K562 (cell line): ENCODE results near the gene PRR15L. TPM values are rescaled to one million over a fixed set of nuclear protein-coding genes. Genes with fewer than 3 reads are reported as not detected.

ENCODE experiments used
- ATAC-seq: fragments of 200-7000 bp; cut with Tn5 transposase; 3 replicates; pipeline ENCODE4 v1.9.1; 2020; ENCODE audit warnings: moderate library complexity
- BruUV-seq: library from RNA; stranded (reverse); fragments of 400-500 nt; replicated peaks from 2 replicates; lab custom pipeline; 2021; lab: Mats Ljungman, UMichigan
- CTCF ChIA-PET: fragments of 300-600 bp; formaldehyde crosslinking; extraction: SDS; loops from one replicate; lab custom pipeline; 2021; ENCODE audit warnings: low intra/inter-chr PET ratio; lab: Yijun Ruan, JAX
- POLR2A ChIA-PET: fragments of 300-600, 350-650 bp; sonication (Branson Sonifier 250); formaldehyde crosslinking; extraction: SDS; loops from one replicate; lab custom pipeline; 2021; ENCODE audit warnings: antibody characterized with exemption, inconsistent platforms; lab: Yijun Ruan, JAX
- DNase-seq, 4 experiments: peaks; one replicate each; pipeline versions ENCODE4 v3.0.0 to v3.0.0-alpha.2; 2011 to 2018; ENCODE audit warnings: low spot score in 3 of 4, mixed read lengths in 3 of 4; ENCODE audit errors: extremely low read depth in 1 of 4
- FAIRE-seq: peaks from 2 replicates; lab custom pipeline; 2011; peaks lifted over from hg19 to GRCh38; lab: Jason Lieb, UNC
- H2AFZ ChIP-seq: 2 replicates; pipeline ENCODE4 v1.6.0; 2011; ENCODE audit warnings: low read depth, low read length, control low read depth, inconsistent platforms
- H3K27ac ChIP-seq: fragments of 200-600 bp; 3 replicates; pipeline ENCODE4 v1.8.0; 2011; ENCODE audit warnings: low read depth, mild to moderate bottlenecking, control low read depth, inconsistent platforms, low read length, moderate library complexity, mixed read lengths; ENCODE audit errors: extremely low read depth
- H3K27me3 ChIP-seq, 2 experiments: fragments of 300-600 bp in 1 of 2; 2 replicates in 1 of 2; 3 replicates in 1 of 2; pipeline versions ENCODE4 v1.6.0 to v1.8.0; 2011; ENCODE audit warnings: inconsistent platforms in 2 of 2, low read length in 2 of 2, mild to moderate bottlenecking in 1 of 2, mixed read lengths in 1 of 2, moderate library complexity in 1 of 2; ENCODE audit not compliant: control insufficient read depth in 2 of 2, insufficient read depth in 2 of 2
- H3K36me3 ChIP-seq: fragments of 300-600 bp; 3 replicates; pipeline ENCODE4 v1.8.0; 2011; ENCODE audit warnings: mild to moderate bottlenecking, low read length, inconsistent platforms; ENCODE audit not compliant: control insufficient read depth, insufficient read depth
- H3K4me1 ChIP-seq, 2 experiments: fragments of 200-600 bp in 1 of 2; replicated peaks in 1 of 2; 2 replicates in 1 of 2; 3 replicates in 1 of 2; pipeline versions ENCODE4 v1.5.1 to v1.8.0; 2011; ENCODE audit warnings: inconsistent platforms in 2 of 2, low read length in 2 of 2, mild to moderate bottlenecking in 1 of 2, mixed read lengths in 1 of 2, moderate library complexity in 1 of 2; ENCODE audit not compliant: control insufficient read depth in 2 of 2, insufficient read depth in 2 of 2
- H3K4me2 ChIP-seq: 2 replicates; pipeline ENCODE4 v1.6.1; 2011; ENCODE audit warnings: low read length, control low read depth, inconsistent platforms, mixed read lengths; ENCODE audit not compliant: insufficient read depth
- H3K4me3 ChIP-seq: fragments of 200-600 bp; sonication (generic), shearing (Covaris generic); 2 replicates; pipeline ENCODE4 v1.5.1; 2016; ENCODE audit warnings: control low read depth, inconsistent platforms
- H3K79me2 ChIP-seq: fragments of 200-600 bp; 3 replicates; pipeline ENCODE4 v1.8.0; 2011; ENCODE audit warnings: low read length, inconsistent platforms; ENCODE audit not compliant: control insufficient read depth, insufficient read depth
- H3K9ac ChIP-seq, 2 experiments: 2 replicates each; pipeline versions ENCODE4 v1.6.0 to v1.6.1; 2011; ENCODE audit warnings: low read depth in 2 of 2, low read length in 2 of 2, control low read depth in 1 of 2, inconsistent platforms in 1 of 2, mild to moderate bottlenecking in 1 of 2, mixed read lengths in 1 of 2; ENCODE audit not compliant: insufficient read depth in 1 of 2
- H3K9me1 ChIP-seq: one replicate; pipeline ENCODE4 v1.6.0; 2011; ENCODE audit warnings: inconsistent platforms, mild to moderate bottlenecking, low read length, moderate library complexity; ENCODE audit not compliant: control insufficient read depth, insufficient read depth
- H3K9me3 ChIP-seq: replicated peaks from 2 replicates; pipeline ENCODE4 v1.5.1; 2011; ENCODE audit warnings: low read depth, low read length, inconsistent platforms; ENCODE audit not compliant: control insufficient read depth, insufficient read depth
- H4K20me1 ChIP-seq: replicated peaks from 2 replicates; pipeline ENCODE4 v1.6.1; 2011; ENCODE audit warnings: low read length, inconsistent platforms, mixed read lengths; ENCODE audit not compliant: control insufficient read depth, insufficient read depth
- ATF7 ChIP-seq: fragments of 450-650 bp; IDR thresholded peaks from 2 replicates; pipeline ENCODE4 v1.7.1; 2014; ENCODE audit warnings: mild to moderate bottlenecking, moderate library complexity
- CBX8 ChIP-seq: fragments of 200-600 bp; sonication (generic); IDR thresholded peaks from 2 replicates; pipeline ENCODE4 v1.6.1; 2012; ENCODE audit warnings: borderline replicate concordance, mixed run types, low read depth, mild to moderate bottlenecking, moderate library complexity, mixed read lengths, low read length, control low read depth, inconsistent platforms; ENCODE audit not compliant: poor library complexity, severe bottlenecking; ENCODE audit errors: extremely low read depth
- CEBPG ChIP-seq, 3 experiments: fragments of 200-800 bp in 1 of 3; sonication (Bioruptor generic) in 1 of 3; sonication (generic) in 1 of 3; formaldehyde crosslinking in 1 of 3; IDR thresholded peaks in 2 of 3; conservative IDR thresholded peaks in 1 of 3; 2 replicates each; pipeline versions ENCODE4 v1.6.1 to v1.8.0; 2016 to 2022; ENCODE audit warnings: missing compliant biosample characterization in 2 of 3, missing genetic modification characterization in 2 of 3, mild to moderate bottlenecking in 1 of 3, missing genetic modification reagents in 1 of 3
- NFIC ChIP-seq: fragments of 450-650 bp; IDR thresholded peaks from 2 replicates; pipeline ENCODE4 v1.6.1; 2017; ENCODE audit warnings: mild to moderate bottlenecking, inconsistent platforms
- POLR2G ChIP-seq: fragments of 200-400 bp; formaldehyde crosslinking; IDR thresholded peaks from 2 replicates; pipeline ENCODE4 v1.6.1; 2017; ENCODE audit warnings: low read depth, mild to moderate bottlenecking, antibody characterized with exemption, low read length, moderate library complexity
- SPI1 ChIP-seq: IDR thresholded peaks from 2 replicates; pipeline ENCODE4 v1.6.1; 2011; ENCODE audit warnings: low read depth, low read length, control low read depth, borderline replicate concordance
- WGBS: fragments of 100-300 bp; shearing (Covaris generic); methylation state at CpG from one replicate; pipeline ENCODE4 v1.1.6; 2016; ENCODE audit warnings: low coverage, mixed read lengths; ENCODE audit not compliant: insufficient coverage; ENCODE audit errors: missing lambda C conversion rate; 5-methylcytosine and 5-hydroxymethylcytosine counted together
- in situ Hi-C: fragments of 300-500 bp; cut with MboI; formaldehyde crosslinking; loops from 4 replicates; pipeline ENCODE4 v1.15.0; 2018; ENCODE audit warnings: inconsistent platforms, mixed read lengths
- intact Hi-C: fragments of 100-400 bp; cut with micrococcal nuclease; formaldehyde crosslinking; loops from 2 replicates; pipeline ENCODE4 v1.14.2; 2022
- polyA plus RNA-seq, 8 experiments: library from polyadenylated mRNA; depleted of rRNA in 4 of 8; stranded (reverse) in 5 of 8; unstranded in 3 of 8; fragments of >200 nt; fragmentation: Nextera tagmentation in 2 of 8; fragmentation: Illumina TruSeq in 1 of 8; extraction: Ambion mirVana in 2 of 8; extraction: Trizol in 1 of 8; gene quantifications; 2 replicates each; pipeline versions ENCODE4 v1.2.1 to v1.2.3, GENCODE V29; 2011 to 2014; ENCODE audit warnings: inconsistent platforms in 1 of 8, missing spikeins in 1 of 8
- total RNA-seq, 7 experiments: library from RNA; depleted of rRNA in 6 of 7; stranded (reverse); fragments of >200 nt in 6 of 7; fragmentation: Illumina TruSeq in 2 of 7; extraction: Trizol in 2 of 7; gene quantifications; 2 replicates each; pipeline versions ENCODE4 v1.2.1 to v1.2.3, GENCODE V29; 2011 to 2021; ENCODE audit warnings: low replicate concordance in 1 of 7

The PRR15L gene
- total and polyA plus RNA-seq, 9 of the 15 experiments (the other 6 are each of a cell fraction or from before 2014, with no cell fraction given): 0.03 TPM; not detected in 8

GRCh38 chr17:47959825-47960655 is 2.4 kb upstream of the PRR15L start (continued):
- TF ChIP-seq CBX8: no peak

- no peak overlapping the region for H3K27ac ChIP-seq
- no peaks in the 10 kb centered on the region; a peak in 1 of 5 replicates for H3K27me3 ChIP-seq
- H2AFZ ChIP-seq: no peak overlapping the region
- peak overlapping the region in 1 of 2 experiments; percentile 86; a peak in 2 of 4 replicates for H3K9ac ChIP-seq
- in situ Hi-C loops: no loop called here
- no peak for FAIRE-seq
- no TSS peak for BruUV-seq
- TF ChIP-seq SPI1 (peak; percentile 50; the same call in 1 of the 2 replicates), POLR2G (0 out of 2 replicates have a peak, but pooled peaks have one; percentile 17), CEBPG (CRISPR knock-in tag; IDR thresholded peaks at IDR 0.05) (no peak), CEBPG (tag; conservative IDR thresholded peaks at IDR 0.05 in 1 of 2, IDR thresholded peaks at IDR 0.05 in 1 of 2) (no peak), ATF7 (no peak), NFIC (peak; percentile 19; the same call in 1 of the 2 replicates)
- TF ChIP-seq, all 486 proteins: peak for 3
- POLR2A ChIA-PET: interaction anchor here (0.6 to 2.2 kb wide), 9 partner anchors 11 to 859 kb away, joined by 3 to 8 read pairs (median 5); partner anchors contain the start of gene CDK5RAP3
- no peak for DNase-seq
- no peaks in the 10 kb centered on the region for H3K9me1 ChIP-seq
- H3K4me1 ChIP-seq: peaks cover 10 to 19% of the 10 kb centered on the region in 2 experiments
- intact Hi-C loops: no loop called here
- H4K20me1 ChIP-seq: no peaks in the 10 kb centered on the region
- H3K4me2 ChIP-seq: no peak overlapping the region
- H3K4me3 ChIP-seq: no peak overlapping the region
- no peak for ATAC-seq
- CTCF ChIA-PET: no interaction called here
- H3K9me3 ChIP-seq: no peaks in the 10 kb centered on the region
- 32% methylated on average over 3 of the region's 4 CpGs for WGBS
- H3K36me3 ChIP-seq: no peaks in the 10 kb centered on the region; the same call in 2 of the 3 replicates
- no peaks in the 10 kb centered on the region for H3K79me2 ChIP-seq
Observed at GRCh38 chr17:47956791-47957590, 692 bp downstream of the PRR15L start.
